Tibial nerve (tissue), 4 donors: ENCODE results near the gene GPR132. TPM values are rescaled to one million over a fixed set of nuclear protein-coding genes. Genes with fewer than 3 reads are reported as not detected.
A peak's percentile ranks its signal among the peaks of the same experiment; 100 is the strongest.

ENCODE experiments used
- DNase-seq, 2 donors: peaks; one replicate each; pipeline ENCODE4 v3.0.0-alpha.2; 2019; ENCODE audit warnings: low spot score in 2 of 2
- H3K27ac ChIP-seq, 4 donors: fragments of 200-600 bp; sonication (generic) in 3 of 4; one replicate each; pipeline ENCODE4 v1.5.1; 2017 to 2019; ENCODE audit warnings: mild to moderate bottlenecking in 1 of 4
- H3K27me3 ChIP-seq, 2 donors: fragments of 200-600 bp; sonication (generic) in 1 of 2; one replicate each; pipeline versions ENCODE4 v1.5.1 to v1.6.0; 2017 to 2019
- H3K36me3 ChIP-seq, 3 donors: fragments of 200-600 bp; sonication (generic); one replicate each; pipeline ENCODE4 v1.5.1; 2018 to 2019
- H3K4me1 ChIP-seq, 4 donors: fragments of 200-600 bp; sonication (generic) in 3 of 4; one replicate each; pipeline ENCODE4 v1.5.1; 2017 to 2019
- H3K4me3 ChIP-seq, 4 donors: fragments of 200-600 bp; sonication (generic) in 3 of 4; one replicate each; pipeline ENCODE4 v1.5.1; 2017 to 2019; ENCODE audit warnings: mild to moderate bottlenecking in 1 of 4, moderate library complexity in 1 of 4
- H3K9me3 ChIP-seq, 4 donors: fragments of 200-600 bp; sonication (generic) in 3 of 4; one replicate each; pipeline ENCODE4 v1.5.1; 2017 to 2019
- EP300 ChIP-seq, 2 donors: sonication (generic); formaldehyde crosslinking; IDR thresholded peaks; one replicate each; pipeline ENCODE4 v1.6.1; 2017; ENCODE audit warnings: antibody characterized with exemption in 2 of 2, mild to moderate bottlenecking in 1 of 2
- POLR2A ChIP-seq, 2 donors: fragments of 450-650 bp; IDR thresholded peaks; one replicate each; pipeline ENCODE4 v1.6.1; 2017; ENCODE audit warnings: antibody characterized with exemption in 2 of 2, mild to moderate bottlenecking in 2 of 2, moderate library complexity in 2 of 2
- WGBS, 2 donors: methylation state at CpG; one replicate each; pipeline ENCODE4 v1.1.5; 2018; 5-methylcytosine and 5-hydroxymethylcytosine counted together
- total RNA-seq, 4 donors: library from RNA; depleted of rRNA; stranded (reverse); fragments of >200 nt; gene quantifications; one replicate each; pipeline ENCODE4 v1.1.0, GENCODE V29; 2016
- TF ChIP-seq, protein P1 (sequence below), 5 experiments: fragments of 200-600 bp in 3 of 5; fragments of 450-650 bp in 2 of 5; sonication (generic) in 3 of 5; IDR thresholded peaks; one replicate each; pipeline ENCODE4 v1.5.1; 2016 to 2019; ENCODE audit warnings: antibody characterized with exemption in 5 of 5, mild to moderate bottlenecking in 3 of 5, moderate library complexity in 2 of 5

The GPR132 gene
- total RNA-seq, 4 donors from 2014 or later, result 1.5 to 7.7 (median 5.4) TPM

DNA sequence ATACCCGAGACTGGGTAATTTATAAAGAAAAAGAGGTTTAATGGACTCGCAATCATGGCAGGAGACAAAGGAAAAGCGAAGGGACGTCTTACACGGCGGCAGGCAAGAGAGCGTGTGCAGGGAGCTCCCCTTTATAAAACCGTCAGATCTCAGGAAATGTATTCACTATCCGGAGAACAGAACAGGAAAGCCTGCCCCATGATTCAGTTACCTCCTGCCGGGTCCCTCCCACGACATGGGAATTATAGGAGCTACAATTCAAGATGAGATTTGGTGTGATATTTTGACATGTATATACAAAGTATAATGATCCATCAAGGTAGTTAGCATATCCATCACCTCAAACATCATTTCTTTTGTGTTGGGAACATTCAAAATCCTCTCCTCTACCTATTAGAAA lies 42.1 kb downstream of the GPR132 start:
- no peak for DNase-seq
- H3K27ac ChIP-seq, result no peak overlapping the region
- no peaks in the 10 kb centered on the region for H3K27me3 ChIP-seq
- H3K9me3 ChIP-seq, result no peaks in the 10 kb centered on the region
- TF ChIP-seq POLR2A (IDR thresholded peaks at IDR 0.05) (no peak), EP300 (IDR thresholded peaks at IDR 0.05) (no peak)
- TF ChIP-seq, protein P1, sequence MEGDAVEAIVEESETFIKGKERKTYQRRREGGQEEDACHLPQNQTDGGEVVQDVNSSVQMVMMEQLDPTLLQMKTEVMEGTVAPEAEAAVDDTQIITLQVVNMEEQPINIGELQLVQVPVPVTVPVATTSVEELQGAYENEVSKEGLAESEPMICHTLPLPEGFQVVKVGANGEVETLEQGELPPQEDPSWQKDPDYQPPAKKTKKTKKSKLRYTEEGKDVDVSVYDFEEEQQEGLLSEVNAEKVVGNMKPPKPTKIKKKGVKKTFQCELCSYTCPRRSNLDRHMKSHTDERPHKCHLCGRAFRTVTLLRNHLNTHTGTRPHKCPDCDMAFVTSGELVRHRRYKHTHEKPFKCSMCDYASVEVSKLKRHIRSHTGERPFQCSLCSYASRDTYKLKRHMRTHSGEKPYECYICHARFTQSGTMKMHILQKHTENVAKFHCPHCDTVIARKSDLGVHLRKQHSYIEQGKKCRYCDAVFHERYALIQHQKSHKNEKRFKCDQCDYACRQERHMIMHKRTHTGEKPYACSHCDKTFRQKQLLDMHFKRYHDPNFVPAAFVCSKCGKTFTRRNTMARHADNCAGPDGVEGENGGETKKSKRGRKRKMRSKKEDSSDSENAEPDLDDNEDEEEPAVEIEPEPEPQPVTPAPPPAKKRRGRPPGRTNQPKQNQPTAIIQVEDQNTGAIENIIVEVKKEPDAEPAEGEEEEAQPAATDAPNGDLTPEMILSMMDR (IDR thresholded peaks at IDR 0.05), result no peak
- 78% methylated on average over 11 of the region's 11 CpGs for WGBS, 2 donors
- H3K4me3 ChIP-seq, result no peak overlapping the region
- no peaks in the 10 kb centered on the region for H3K36me3 ChIP-seq
- peaks cover 0 to 33% (median 14%) of the 10 kb centered on the region in 4 donors for H3K4me1 ChIP-seq

- Histone ChIP-seq H3K27ac (no peak overlapping the region), H3K4me3 (peak overlapping the region in 2 of 4 donors; percentile 75 to 100), H3K4me1 (peaks cover 0 to 33% (median 14%) of the 10 kb centered on the region in 4 donors), H3K27me3 (no peaks in the 10 kb centered on the region), H3K9me3 (no peaks in the 10 kb centered on the region), H3K36me3 (no peaks in the 10 kb centered on the region)
- DNase-seq, result no peak
- WGBS, 2 donors, result 45 to 50% methylated on average over 2 of the region's 2 CpGs
- TF ChIP-seq POLR2A (IDR thresholded peaks at IDR 0.05) (no peak), EP300 (IDR thresholded peaks at IDR 0.05) (no peak)
- TF ChIP-seq, protein P1 (IDR thresholded peaks at IDR 0.05), result no peak
These were observed 43.0 kb downstream of the GPR132 start for GRCh38 chr14:105022276-105022670.

DNA sequence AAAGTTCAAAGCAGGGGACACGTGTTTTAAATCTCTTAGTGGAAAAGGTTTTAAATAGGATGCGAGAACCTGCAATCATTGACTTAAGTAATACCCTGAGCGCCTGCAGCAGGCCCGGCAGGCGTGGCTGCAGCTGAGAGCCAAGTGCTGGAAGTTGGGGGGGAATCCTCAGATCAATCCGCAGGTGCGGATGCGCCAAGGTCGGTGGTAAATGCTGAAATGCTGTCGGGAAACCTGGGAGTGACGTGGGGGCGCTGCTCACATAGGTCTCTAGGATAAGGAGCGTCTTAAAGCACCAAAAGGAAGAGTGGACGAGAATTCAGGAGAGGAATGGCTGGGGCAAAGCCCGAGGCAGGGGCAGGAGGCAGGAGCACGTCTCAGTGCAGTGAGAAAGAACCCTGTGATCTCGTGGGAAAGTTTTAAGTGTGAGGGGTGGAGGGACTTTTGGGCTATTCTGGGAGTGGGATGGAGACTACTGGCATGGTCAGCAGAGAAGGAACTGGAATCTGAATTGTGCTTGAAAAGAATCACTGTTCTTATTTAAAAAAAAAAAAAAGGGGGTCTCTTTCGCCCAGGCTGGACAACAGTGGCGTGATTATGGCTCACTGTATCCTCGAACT lies 43.5 kb downstream of the GPR132 start:
- WGBS, 2 donors, result 5 to 8% methylated on average over 20 of the region's 20 CpGs
- no peak for DNase-seq

DNA sequence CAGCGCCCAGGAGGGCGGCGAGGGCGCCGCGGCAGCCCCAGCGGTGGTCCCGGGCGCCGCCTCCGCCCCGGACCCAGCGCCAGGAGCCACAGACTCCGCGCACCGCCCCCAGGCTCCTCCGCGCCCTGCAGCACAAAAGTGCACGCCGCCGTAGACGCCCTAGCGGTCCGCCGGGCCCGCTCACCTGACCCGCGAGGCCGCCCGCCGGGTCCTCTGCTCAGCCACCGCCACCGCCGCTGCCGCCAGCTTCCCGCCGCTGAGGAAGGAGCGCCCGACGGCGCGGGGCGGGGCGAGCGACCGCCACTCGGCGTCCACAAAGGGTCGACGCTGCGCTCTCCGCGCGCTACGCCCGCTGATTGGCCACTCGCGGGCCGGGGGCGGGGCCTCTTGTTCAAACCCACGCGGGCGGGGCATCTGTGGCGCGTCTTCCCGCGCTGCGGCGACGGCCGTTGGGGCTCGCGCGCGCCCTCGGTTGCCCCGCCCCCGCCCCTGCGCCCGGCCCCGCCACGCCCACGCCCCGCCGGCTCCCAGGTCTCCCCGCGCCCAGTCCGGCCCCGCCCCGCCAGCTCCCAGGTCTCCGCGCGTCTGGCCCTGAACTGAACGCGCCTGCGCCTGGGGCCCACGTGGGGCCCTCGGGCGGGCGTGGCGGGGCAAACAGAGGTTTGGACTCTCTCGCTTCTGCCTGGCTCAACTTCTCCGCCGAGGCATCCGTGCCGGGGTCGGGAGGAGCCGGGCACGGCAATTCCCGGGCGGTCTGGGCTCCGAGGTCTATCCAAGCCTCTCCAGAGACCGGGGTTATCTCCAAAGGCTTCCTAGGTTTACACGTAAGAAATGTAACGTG lies 44.2 kb downstream of the GPR132 start, which contains the start of gene CDCA4:
TSS of gene CDCA4 (minus strand) at position 269 of the 841 bp plus-strand sequence. CDS start 9,154 bp downstream, outside the sequence.
- no peaks in the 10 kb centered on the region for H3K9me3 ChIP-seq
- H3K4me1 ChIP-seq, result peaks cover 0 to 33% (median 14%) of the 10 kb centered on the region in 4 donors
- H3K27me3 ChIP-seq, result no peaks in the 10 kb centered on the region
- peak; percentile 96 for DNase-seq
- TF ChIP-seq POLR2A (IDR thresholded peaks at IDR 0.05) (peak; percentile 75 to 86), EP300 (IDR thresholded peaks at IDR 0.05) (peak; percentile 74 to 93)
- TF ChIP-seq, protein P1 (IDR thresholded peaks at IDR 0.05), result peak in 1 of 5 experiments; percentile 51
- H3K4me3 ChIP-seq, result peak within 1 kb of the TSS; percentile 78 to 100 (median 82)
- no peaks in the 10 kb centered on the region for H3K36me3 ChIP-seq
- WGBS, 2 donors, result 0% methylated on average over 30 to 34 of the region's 115 CpGs
- peak within 1 kb of the TSS; percentile 21 to 92 (median 83) for H3K27ac ChIP-seq

More for the DNA sequence above, 43.5 kb downstream of the GPR132 start:
- Histone ChIP-seq H3K27me3 (no peaks in the 10 kb centered on the region), H3K9me3 (no peaks in the 10 kb centered on the region), H3K36me3 (no peaks in the 10 kb centered on the region), H3K4me3 (peak overlapping the region; percentile 52 to 100 (median 70)), H3K27ac (peak overlapping the region; percentile 21 to 81 (median 78)), H3K4me1 (peaks cover 0 to 33% (median 14%) of the 10 kb centered on the region in 4 donors)
- TF ChIP-seq, protein P1 (IDR thresholded peaks at IDR 0.05), result no peak
- no peak for TF ChIP-seq EP300 (IDR thresholded peaks at IDR 0.05)
- TF ChIP-seq POLR2A (IDR thresholded peaks at IDR 0.05), result no peak
